NCI-H1092 treated with DMSO at 0.1 percent for 48 hours (cell line): ENCODE measurements around the gene JPH4.
A peak's percentile ranks its signal among the peaks of the same experiment; 100 is the strongest.
"Not testable (repeated sequence)": the region's sequence is repeated elsewhere in the genome, so short reads cannot be mapped to it uniquely, and the experiment has no call there.

Experiments
- DNase-seq: peaks from one replicate; lab custom pipeline; 2025; lab: John Stamatoyannopoulos, UW

JPH4 gene

DNA sequence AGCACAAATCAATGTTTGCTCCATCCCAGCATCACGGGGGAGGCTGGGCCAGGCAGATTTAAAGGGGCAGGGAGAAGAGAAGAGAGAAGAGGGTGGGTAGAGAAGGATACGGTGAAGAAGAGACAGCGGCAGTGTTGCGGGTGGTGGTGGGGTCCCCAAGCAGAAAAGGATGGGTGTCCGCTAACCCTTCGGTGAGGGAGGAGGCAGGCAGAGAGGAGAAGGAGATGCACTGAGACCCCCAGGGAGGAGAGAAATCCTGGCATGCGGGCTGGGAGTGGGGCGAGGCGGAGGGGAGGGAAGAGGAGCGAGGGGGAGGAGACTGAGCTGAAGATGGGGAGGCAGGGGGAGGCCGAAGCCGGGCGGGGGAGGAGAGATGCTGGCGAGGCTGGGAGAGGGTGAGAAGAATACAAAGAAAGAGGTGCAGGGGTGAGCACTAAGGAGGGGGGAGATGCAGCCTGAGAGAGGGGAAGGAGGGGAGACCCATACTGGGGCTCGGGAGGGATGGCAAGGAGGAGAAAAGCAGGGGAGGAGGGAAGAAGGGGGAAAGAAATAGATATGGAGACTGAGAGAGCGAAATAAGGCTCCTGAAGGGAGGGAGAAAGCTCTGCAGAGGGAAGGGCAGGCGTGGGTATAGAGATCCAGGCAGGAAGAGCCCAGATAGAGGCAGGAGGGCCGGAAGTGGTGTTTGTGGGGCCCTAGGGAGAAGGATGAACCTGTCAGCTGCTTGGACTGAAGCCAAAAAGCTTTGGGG lies at the start of gene JPH4:
Gene JPH4, minus strand, starts transcription at position 231 of the 751 bp plus-strand sequence. CDS start 1,337 bp downstream, outside the sequence.
- DNase-seq = peak; percentile 41

DNA sequence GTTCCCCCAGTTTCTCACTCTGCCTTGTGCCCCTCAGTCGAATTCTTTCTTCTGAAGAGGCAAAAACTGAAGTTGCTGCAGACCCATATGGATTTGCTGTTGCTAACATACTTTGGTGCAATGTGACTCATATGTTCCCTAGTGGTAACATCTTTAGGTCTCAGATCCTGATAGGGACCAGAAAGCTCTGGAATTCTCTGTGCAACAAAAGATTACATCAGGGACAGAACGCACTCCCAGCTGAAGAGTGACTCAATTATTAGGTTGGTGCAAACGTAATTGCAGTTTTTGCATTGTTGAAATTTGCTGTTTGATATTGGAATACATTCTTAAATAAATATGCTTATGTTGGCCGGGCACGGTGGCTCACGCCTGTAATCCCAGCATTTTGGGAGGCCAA lies 49.4 kb upstream of the JPH4 start:
- DNase-seq = no peak

DNA sequence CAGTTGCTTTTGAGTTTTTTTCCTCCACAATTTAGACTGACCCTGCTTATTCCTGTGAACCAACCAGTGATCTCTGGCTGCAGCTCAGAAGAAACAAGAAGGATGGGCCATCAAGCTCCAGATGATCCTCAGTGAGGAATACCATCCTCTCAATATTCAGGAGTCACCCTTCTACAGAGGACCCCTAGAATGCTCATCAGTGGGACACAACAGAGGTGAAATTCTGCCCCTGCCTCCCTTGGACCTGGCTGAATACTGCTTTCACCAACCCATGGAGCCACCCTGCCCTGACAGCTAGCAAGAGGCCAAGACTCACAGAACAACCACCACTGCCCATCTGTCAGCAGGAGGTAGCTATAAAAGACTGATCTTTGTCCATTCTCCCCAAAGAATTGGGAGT lies 48.4 kb upstream of the JPH4 start:
- DNase-seq = no peak

DNA sequence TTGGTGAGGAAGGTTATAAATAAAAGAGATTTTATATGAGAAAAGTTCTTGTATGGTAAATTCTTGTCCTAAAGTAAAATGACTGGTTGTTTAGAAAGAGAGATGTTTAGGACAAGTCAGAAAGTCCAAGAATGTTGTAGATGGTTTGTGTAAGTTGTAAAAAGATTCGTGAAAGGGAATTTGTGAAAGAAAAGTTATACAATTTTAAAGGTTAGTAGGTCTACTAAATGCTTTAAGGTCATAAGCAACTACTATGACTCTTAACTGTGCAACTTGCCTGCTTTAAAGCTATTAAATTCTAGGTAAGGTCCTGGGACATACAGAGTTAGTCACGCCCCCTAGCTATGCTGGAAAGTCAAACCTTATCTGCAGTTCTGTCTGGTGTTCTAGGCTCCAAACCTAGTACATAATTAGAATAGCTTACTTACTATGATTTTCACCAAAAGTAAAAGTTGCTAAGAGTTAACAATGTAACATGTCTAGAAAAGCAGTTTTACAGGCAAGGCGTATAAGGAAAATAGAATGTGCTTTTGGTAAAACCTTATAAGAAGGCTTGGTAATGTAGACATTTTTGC lies 46.3 kb upstream of the JPH4 start:
- no peak for DNase-seq

DNA sequence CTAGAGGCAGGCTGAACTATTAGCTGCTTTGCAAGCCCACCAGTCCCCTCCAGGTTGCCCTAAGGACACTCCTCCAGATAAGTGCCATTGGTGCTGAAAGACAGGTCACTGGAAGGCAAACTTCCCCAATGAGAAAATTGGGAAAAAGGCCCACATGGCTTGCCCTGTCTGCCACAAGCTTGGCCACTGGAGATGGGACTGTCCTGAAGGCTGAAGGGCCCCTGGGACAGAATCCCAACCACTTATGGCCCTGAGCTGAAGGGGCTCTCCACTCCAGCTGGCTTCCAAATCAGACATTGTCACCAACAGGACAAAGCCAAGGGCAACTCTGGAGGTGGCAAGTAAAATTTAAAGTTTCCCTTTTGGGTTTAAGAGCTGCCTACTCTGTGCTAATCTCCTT lies 45.4 kb upstream of the JPH4 start:
- DNase-seq = no peak

DNA sequence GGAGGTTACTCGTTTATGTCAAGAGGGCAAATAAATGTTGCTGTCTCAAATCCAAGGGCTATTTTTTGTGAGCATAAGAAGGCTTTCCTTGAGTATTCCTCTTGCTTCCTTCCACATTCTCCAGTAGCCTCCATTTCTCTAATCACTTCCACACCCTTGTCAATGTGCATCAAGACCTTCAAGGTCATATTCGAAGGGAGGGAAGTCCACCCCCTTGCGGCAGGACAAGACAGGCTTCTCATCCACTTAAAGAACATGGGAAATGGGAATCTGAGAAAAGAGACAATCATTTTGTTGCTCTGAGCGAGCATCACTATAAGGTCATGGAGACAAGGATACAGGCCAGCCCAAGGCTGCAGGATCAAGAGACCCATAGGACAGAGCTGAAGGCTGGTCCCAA lies 44.4 kb upstream of the JPH4 start:
- DNase-seq = no peak

DNA sequence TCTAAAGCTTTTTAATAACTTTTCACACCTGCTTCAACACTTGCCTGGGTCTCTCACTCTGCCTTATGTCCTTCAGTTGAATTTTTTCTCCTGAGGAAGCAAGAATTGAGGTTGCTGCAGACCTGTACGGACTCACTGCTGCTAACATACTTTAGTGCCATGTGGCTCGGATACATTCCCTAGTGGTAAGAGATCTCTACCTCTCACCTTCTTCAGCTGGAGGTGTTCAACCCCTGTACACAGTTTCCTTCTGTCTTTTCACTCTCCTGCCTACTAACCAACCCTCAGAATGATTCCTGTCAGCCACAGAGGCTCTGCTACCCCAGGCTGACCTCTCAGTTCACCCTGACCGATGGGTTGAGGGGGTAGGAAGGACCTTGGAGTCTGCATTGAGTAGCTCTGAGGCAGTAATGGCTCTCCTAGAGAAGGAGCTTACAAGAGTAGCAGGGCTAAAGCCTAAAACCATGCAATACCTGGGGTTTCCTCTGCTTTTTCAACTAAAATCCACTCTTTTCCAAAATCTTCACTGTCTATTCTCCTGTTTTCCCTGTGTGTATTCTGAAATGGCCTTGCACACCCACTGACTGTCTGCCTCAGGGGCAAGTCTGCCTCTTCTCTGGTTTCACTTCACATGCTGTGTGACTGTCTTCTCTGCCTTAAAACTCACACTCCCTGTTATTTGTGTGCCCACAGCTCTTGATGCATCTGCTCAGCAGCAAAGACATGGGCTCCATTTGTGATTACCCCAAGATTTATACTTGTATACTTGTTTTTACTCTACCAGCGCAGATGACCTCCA lies 43.5 kb upstream of the JPH4 start:
- DNase-seq = no peak

DNA sequence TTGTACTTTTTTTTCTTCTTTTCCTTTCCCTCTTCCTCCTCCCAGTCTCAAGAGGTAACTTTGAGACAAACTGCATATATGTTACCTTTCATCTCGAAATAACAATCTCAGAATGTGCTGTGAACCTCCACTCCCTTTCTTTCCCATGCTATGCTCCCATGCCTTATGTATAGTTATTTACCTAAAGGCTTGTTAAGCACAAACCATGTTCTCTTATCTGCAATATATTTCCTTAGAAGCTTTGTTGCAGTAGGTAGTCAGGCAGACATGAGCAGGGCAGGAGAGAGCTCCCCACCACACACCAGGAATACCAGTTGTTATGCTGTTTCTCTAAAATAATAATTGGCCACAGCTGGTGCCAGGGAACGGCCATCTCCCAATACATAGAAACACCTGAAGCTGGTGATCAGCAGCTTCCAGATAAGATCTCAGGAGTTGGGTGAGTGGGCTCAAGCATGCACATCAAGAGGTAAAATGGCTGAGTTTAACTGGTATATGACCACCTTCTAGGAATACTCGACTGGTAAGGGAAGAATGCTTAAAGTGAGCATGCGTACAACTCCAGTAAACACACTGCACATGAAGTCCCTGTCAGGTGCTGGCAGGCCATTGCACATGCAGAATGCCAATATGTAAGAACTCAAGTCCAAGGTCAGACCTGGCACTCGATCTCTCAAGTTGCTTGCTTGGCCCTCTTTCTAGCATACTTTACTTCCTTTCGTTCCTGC lies 42.8 kb upstream of the JPH4 start:
- no peak for DNase-seq

DNA sequence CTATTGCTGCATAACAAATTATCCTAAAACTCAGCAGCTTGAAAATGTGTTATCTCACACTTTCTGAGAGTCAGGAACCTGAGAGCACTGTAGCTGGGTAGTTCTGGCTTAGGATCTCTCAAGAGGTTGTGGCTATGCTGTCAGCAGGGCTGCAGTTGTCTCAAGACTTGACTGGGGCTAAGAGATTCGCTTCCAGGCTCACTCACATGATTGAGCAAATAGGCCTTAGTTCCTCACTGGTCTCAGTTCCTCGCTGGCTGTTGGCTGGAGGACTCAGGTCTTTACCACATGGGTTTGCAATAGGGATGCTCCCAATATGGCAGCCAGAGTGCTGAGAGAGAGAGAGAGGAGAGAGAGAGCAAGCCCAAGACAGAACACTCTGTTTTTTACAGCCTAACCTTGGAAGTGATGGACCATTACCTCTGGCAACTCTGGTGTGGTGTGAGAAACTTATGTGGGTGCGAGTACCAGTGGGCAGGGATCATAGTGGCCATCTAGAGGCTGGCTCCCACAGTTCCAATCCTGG lies 41.6 kb upstream of the JPH4 start:
- DNase-seq = no peak

DNA sequence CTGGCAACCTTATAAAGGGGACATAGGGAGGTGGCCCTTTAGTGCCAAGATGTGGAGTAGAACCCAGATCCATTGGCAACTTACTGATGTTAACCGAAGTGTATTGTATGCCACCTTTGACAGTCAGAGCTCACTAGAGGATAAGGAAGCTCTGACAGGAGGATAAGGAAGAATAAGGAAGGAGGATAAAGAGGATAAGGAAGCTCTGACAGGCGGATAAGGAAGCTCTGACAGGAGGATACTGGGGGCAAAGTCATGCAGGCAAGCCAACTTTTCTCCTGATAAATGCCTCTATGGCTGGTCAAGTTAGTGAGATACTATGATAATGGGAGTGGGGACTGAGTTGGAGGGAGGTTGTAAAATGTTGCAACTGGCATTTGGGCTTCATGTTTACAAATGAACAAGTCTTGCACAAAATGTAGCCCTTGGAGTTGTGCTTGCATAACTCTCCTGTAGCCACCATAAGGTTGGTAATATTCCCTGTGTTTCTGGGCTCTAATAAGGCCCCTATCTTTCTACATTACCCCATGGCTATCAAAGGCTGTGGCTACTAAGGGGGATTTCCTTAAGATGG lies 39.9 kb upstream of the JPH4 start:
- DNase-seq = no peak

DNA sequence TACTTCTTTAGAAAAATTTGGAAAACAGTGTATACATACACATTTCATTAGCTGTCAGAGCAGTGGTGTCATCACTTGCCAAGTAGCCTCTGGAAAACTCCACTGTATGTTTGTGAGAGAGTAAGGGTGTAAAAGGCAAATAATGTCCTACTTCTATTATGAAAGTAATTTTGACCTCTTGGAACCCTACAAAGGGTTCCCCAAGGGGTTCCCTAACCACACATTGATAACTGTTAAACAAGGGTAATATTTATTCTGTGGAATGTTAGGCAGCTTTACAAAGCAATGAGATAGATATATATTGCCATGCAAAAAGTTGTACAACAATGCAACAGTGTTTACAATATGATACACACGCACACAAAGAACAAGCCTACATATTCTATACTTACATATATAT lies 38.9 kb upstream of the JPH4 start:
- no peak for DNase-seq

DNA sequence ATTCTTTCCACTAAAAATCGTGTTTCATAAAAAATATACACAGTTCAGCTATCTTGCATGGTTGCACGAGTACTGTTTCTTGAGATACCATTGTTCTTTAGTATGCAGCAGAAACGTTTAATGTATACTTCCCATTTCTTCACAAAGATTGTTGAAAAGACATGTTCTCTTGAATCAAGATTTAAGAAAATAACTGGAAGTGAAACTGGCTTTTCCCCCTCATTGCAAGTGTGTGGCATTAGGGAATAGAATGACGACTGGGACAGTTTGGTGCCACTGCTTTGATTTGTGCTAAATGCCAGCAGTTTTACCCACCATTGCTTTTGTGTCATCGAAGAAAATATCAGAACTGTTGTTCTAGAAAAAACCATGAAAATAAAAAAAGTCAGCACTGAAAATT lies 37.3 kb upstream of the JPH4 start:
- no peak for DNase-seq

DNA sequence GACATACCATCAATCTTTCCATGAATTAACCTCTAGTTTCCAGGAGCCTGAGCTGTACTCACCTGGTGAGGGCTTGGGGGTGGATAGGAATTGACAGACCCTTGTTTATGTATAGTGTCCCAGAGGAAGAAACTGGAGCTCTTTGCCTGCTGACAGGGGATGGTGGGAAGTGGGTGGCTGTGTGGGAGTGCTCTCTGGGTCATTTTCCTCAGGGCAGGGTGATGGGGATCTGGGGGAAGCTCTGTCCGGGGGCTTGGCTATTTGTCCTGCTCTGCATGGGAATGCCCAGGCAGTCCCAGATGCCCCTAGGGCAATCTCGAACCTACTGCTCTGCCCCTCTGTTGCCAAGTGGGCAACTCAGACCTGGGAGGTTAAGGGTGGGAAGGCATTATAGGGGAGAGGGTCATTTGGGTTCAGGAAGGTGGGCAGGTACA lies 35.8 kb upstream of the JPH4 start:
- no peak for DNase-seq

DNA sequence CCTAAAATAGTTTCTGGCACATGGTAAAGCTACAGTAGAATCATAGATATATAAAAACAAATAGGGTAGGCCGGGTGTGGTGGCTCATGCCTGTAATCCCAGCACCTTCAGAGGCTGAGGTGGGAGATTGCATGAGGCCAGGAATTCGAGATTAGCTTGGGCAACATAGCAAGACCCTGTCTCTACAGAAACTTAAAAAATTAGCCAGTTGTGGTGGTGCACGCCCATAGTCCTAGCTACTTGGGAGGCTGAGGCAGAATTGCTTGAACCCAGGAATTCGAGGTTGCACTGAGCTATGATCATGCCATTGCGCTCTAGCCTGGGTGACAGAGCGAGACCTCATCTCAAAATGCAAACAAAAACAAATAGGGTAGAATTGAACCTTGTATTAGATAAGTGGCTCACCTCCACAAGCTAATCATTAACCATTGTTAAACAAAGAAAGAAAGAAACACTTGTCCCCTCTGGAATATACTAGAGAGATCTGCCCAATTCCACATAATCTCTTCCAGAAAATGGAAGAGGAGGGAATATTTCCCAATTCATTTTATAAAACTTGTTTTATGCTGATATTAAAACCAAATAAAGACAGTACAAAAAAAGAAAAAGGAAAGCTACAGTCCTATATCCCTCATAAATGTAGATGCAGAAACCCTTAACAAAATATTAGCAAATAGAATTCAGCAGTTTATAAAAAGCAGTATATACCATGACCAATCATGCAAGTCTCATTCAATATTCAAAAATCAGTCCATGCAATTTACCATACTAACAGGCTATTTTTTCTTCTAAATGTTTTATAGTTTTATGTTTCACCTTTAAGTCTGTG lies 34.9 kb upstream of the JPH4 start:
- DNase-seq = no peak

DNA sequence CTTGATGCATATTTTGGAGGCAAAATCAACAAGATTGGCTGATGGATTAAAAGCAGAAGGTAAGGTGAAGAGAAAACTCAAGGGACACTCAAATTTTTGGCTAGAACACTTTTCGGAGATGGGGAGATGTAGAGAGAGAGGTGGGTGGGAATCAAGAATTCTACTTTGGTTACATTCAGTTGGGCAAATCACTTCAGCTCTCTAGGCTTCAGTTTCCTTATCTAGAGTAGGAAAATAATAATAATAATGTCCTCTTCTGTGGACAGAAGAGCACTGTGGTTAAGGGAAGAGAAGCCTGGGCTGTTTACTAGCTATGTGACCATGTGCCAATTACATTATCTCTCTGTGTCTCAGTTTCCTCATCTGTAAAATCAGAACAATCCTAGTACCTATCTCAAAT lies 34.2 kb upstream of the JPH4 start:
- DNase-seq = no peak

DNA sequence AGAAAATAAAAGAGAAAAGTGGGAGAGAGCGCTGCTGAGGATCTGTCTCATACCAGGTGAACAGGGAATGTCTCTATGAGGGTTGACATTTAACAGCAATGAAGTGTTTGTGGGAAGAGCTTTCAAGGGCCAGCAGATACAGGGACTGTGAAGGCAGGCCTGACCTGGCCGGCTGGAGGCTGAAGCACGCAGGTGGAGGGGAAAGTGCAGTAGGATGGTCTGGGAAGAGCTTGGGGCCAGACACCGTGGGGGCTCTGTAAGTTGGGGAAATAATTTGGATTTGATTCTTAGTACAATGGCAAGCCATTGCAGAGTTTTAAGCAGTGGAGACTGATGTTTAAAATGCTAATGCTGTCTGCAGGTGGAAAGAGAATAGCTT lies 33.8 kb upstream of the JPH4 start:
- DNase-seq = no peak

DNA sequence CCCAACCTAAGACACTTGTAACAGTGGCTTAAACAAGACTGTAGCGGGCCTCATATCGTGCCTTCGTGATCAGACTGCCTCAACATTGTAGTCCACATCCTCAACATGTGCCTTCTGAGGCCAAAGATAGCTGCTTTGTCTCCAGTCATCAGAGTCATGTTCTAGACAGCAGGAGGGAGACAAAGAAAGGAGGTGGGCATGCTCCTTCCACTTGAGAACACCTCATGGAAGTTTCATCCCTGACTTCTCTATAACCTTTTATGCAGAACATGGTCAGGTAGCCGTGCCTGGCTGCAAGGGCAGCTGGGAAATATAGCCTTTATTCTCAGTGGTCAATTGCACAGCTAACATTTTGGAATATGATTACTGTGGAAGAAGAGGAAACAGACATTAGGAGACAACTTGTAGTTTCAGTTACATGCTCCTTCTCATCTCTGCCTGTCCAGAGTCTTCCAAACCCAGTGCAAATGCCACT lies 32.3 kb upstream of the JPH4 start:
- no peak for DNase-seq

DNA sequence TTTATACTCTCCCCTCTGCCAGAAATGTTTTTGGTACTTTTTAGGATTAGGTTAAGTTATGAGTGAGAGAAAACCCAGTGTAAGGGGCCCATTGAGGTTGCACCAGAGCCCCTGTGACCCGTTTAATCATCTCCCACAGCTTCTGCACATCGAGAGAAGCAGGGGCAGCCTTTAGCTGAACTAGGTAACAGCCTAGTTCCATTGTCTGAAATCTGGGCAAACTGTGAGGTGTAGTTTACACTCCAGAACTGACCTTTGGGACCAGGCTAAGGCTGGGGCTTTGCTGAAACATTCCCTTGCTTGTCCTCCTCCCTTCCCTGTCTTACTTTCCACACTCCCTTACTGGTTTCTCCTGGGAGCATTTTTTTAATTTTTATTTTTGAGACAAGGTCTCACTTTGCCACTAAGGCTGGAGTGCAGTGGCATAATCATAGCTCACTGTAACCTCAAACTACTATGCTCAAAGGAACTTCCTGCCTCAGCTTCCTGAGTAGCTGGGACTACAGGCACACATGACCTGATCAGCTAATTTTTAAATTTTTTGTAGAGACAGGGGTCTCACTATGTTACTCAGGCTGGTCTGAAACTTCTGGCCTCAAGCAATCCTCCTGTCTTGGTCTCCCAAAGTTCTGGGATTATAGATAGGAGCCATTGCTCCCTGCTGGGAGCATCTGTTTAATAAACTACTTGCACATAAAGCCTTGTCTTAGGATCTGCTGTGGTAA lies 31.7 kb upstream of the JPH4 start:
- no peak for DNase-seq

DNA sequence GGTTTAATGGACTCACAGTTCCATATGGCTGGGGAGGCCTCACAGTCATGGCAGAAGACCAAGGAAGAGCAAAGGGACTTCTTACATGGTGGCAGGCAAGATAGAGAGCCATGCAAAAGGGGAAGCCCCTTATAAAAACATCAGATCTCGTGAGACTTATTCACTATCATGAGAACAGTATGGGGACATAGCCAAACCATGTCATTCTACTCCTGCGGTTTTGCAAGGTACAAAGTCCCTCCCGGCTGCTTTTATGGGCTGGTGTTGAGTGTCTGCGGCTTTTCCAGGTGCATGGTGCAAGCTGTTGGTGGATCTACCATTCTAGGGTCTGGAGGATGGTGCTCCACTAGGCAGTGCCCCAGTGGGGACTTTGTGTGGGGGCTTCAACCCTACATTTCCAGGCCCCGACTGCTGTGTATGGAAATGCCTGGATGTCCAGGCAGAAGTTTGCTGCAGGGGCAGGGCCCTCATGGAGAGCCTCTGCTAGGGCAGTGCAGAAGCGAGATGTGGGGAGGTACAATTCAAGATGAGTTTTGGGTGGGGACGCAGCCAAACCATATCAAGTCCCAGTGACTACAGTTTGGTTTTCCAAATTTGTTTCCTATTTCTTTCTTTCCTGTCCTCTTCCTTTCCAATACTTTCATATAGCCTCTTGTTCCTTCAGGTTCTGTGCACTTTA lies 31.0 kb upstream of the JPH4 start:
- DNase-seq = not testable (repeated sequence)

DNA sequence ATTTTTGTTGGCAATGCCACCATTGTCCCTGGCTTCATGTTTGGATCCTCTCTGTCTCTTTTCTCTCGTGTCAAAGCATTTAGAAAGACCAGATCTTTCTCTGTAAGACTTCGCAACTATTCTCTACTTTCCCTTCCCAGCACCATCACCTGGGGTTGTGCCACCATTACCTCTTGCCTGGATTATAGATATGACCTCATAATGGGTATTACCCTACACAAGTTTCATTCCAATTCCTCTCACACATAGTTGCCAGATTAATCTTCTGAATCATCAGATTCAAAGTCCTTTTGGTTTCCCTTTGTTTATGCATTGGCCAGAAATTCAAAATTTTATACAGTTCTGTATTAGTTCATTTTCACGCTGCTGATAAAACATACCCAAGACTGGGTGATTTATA lies 30.4 kb upstream of the JPH4 start:
- no peak for DNase-seq
